Gastroesophageal sphincter (tissue), 3 donors: ENCODE measurements around the gene DDAH2.

Experiments
- CTCF ChIP-seq, 4 experiments: fragments of 200-600 bp in 2 of 4; fragments of 450-650 bp in 2 of 4; sonication (generic) in 1 of 4; IDR thresholded peaks; one replicate each; pipeline ENCODE4 v1.5.1; 2017 to 2019; ENCODE audit warnings: antibody characterized with exemption in 4 of 4, mild to moderate bottlenecking in 2 of 4, moderate library complexity in 2 of 4
- EP300 ChIP-seq: sonication (generic); formaldehyde crosslinking; IDR thresholded peaks from one replicate; pipeline ENCODE4 v1.6.1; 2017; ENCODE audit warnings: antibody characterized with exemption, mild to moderate bottlenecking
- POLR2A ChIP-seq, 2 donors: fragments of 450-650 bp; IDR thresholded peaks; one replicate each; pipeline ENCODE4 v1.6.1; 2017; ENCODE audit warnings: antibody characterized with exemption in 2 of 2, mild to moderate bottlenecking in 2 of 2, moderate library complexity in 1 of 2
- POLR2AphosphoS5 ChIP-seq: sonication (generic); formaldehyde crosslinking; IDR thresholded peaks from one replicate; pipeline ENCODE4 v1.6.1; 2017; ENCODE audit warnings: antibody characterized with exemption

- no peak for TF ChIP-seq CTCF (IDR thresholded peaks at IDR 0.05)
- TF ChIP-seq POLR2A (IDR thresholded peaks at IDR 0.05): no peak
- no peak for TF ChIP-seq POLR2AphosphoS5
- no peak for TF ChIP-seq EP300
Measured at GRCh38 chr6:31686483-31686882, 42.6 kb downstream of the DDAH2 start.
